OCI-LY3 (cell line): ENCODE results near the gene HELLS.

Source experiments
- EZH2phosphoT487 ChIP-seq: fragments of 200-600 bp; shearing (Covaris generic); IDR thresholded peaks from 2 replicates; pipeline ENCODE4 v1.6.1; 2018; ENCODE audit warnings: antibody characterized with exemption, mixed run types, low read depth
- TF ChIP-seq, protein P1 (sequence below): fragments of 200-600, 300-600 bp; sonication (generic); IDR thresholded peaks from 2 replicates; pipeline ENCODE4 v1.5.1; 2014; ENCODE audit warnings: antibody characterized with exemption, low read length, low read depth

DNA sequence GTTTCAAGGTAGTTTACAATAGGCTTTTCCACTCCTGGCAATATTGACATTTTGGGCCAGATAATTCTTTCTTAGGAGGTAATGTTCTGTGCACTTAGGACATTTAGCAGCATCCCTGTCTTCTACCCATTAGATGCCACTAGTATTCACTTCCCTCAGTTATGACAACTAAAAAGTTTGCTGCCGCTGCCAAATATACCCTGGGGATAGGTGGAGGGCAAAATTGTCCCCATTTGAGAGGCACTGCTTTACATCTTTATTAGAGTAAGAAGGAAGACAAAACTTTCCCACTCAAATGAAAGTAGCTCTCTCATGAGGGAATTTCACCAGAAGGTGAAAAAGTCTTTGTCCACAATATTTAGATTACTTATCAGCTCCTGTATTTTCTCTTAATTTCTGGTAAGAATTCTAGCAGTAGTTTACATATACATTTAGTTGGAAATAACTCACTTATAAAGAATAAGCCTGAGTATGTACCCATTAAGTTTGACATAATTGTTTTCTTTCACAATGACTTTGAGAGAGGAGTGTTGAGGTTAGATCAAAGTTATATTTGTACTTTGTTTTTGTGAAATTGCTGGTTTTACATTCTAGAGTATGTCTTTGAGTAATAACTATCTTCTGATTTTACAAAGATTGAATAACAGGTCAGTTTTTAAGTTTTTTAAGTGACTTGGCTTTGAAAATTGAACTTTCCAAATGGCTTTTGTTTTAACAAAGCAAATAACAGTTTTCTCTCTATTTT lies 46.0 kb downstream of the HELLS start:
- TF ChIP-seq, protein P1, sequence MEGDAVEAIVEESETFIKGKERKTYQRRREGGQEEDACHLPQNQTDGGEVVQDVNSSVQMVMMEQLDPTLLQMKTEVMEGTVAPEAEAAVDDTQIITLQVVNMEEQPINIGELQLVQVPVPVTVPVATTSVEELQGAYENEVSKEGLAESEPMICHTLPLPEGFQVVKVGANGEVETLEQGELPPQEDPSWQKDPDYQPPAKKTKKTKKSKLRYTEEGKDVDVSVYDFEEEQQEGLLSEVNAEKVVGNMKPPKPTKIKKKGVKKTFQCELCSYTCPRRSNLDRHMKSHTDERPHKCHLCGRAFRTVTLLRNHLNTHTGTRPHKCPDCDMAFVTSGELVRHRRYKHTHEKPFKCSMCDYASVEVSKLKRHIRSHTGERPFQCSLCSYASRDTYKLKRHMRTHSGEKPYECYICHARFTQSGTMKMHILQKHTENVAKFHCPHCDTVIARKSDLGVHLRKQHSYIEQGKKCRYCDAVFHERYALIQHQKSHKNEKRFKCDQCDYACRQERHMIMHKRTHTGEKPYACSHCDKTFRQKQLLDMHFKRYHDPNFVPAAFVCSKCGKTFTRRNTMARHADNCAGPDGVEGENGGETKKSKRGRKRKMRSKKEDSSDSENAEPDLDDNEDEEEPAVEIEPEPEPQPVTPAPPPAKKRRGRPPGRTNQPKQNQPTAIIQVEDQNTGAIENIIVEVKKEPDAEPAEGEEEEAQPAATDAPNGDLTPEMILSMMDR = no peak
- no peak for TF ChIP-seq EZH2phosphoT487
